ENCODE data around the gene LMOD2. TPM values are rescaled to one million over a fixed set of nuclear protein-coding genes. Genes with fewer than 3 reads are reported as not detected.

The LMOD2 gene
- total RNA-seq, 1 experiment from 2014 or later, result not detected

GRCh38 chr7:123622660-123623386 is 32.8 kb upstream of the LMOD2 start:
- no peak for TF ChIP-seq REST (IDR thresholded peaks at IDR 0.05; ENCODE audit: low read depth)
- TF ChIP-seq CBX3 (IDR thresholded peaks at IDR 0.05; ENCODE audit: low read depth), result no peak
- TF ChIP-seq JUND (IDR thresholded peaks at IDR 0.05), result no peak
- Histone ChIP-seq H3K9me2 (ENCODE audit: insufficient read depth) (peaks cover 3% of the 10 kb centered on the region; the same call in 1 of the 2 replicates), H3K9ac (ENCODE audit: low read length) (no peak overlapping the region), H3K27ac (ENCODE audit: low read depth, low read length) (no peak overlapping the region), H3K9me3 (ENCODE audit: control insufficient read depth in 1 of 2, insufficient read depth in 1 of 2, low read depth in 1 of 2, low read length in 2 of 2) (no peaks in the 10 kb centered on the region), H4K20me1 (ENCODE audit: insufficient read depth) (no peaks in the 10 kb centered on the region), H3K4me2 (ENCODE audit: low read length) (no peak overlapping the region), H3K79me2 (ENCODE audit: insufficient read depth, low read length) (no peaks in the 10 kb centered on the region), H2AFZ (ENCODE audit: low read depth, low read length, poor library complexity, severe bottlenecking) (no peak overlapping the region), H3K4me1 (ENCODE audit: control insufficient read depth in 1 of 2, insufficient read depth in 2 of 2, low read length in 2 of 2) (no peaks in the 10 kb centered on the region), H3K27me3 (ENCODE audit: insufficient read depth, low read length) (no peaks in the 10 kb centered on the region), H3K4me3 (replicated peaks in 1 of 2; ENCODE audit: low read depth in 1 of 2, low read length in 2 of 2) (no peak overlapping the region), H3K36me3 (ENCODE audit: control insufficient read depth in 1 of 2, insufficient read depth in 2 of 2, low read length in 2 of 2) (no peaks in the 10 kb centered on the region)
- ChIA-PET RAD21 (ENCODE audit: low non-redundant PET in 1 of 2, low total read pairs in 2 of 2, uncharacterized antibody in 2 of 2, unreplicated experiment in 2 of 2) (no interaction called here), CTCF (interaction anchor here (0.8 kb wide), 1 partner anchor 129 kb away, joined by 3 read pairs; no protein-coding TSS in a partner anchor), POLR2A (no interaction called here)
- intact Hi-C loops (cut with micrococcal nuclease), result no loop called here
- ATAC-seq (no peak), DNase-seq (ENCODE audit: low read depth, low spot score) (no peak)
- BruUV-seq (replicated peaks), result no TSS peak

GRCh38 chr7:123624527-123625183 is 31.0 kb upstream of the LMOD2 start:
- BruUV-seq (replicated peaks), result no TSS peak
- DNase-seq (ENCODE audit: low read depth, low spot score) (no peak), ATAC-seq (peak; percentile 85)
- CTCF ChIA-PET, result interaction anchor here (0.8 to 1.9 kb wide), 7 partner anchors 10 to 248 kb away, joined by 3 to 10 read pairs (median 6); no protein-coding TSS in a partner anchor
- Histone ChIP-seq H3K4me3 (replicated peaks in 1 of 2; ENCODE audit: low read depth in 1 of 2, low read length in 2 of 2) (no peak overlapping the region), H3K4me2 (ENCODE audit: low read length) (no peak overlapping the region), H3K9me3 (ENCODE audit: control insufficient read depth in 1 of 2, insufficient read depth in 1 of 2, low read depth in 1 of 2, low read length in 2 of 2) (no peaks in the 10 kb centered on the region), H3K4me1 (ENCODE audit: control insufficient read depth in 1 of 2, insufficient read depth in 2 of 2, low read length in 2 of 2) (no peaks in the 10 kb centered on the region), H3K36me3 (ENCODE audit: control insufficient read depth in 1 of 2, insufficient read depth in 2 of 2, low read length in 2 of 2) (no peaks in the 10 kb centered on the region), H3K27me3 (ENCODE audit: insufficient read depth, low read length) (no peaks in the 10 kb centered on the region), H3K9me2 (ENCODE audit: insufficient read depth) (peaks cover 3% of the 10 kb centered on the region; the same call in 1 of the 2 replicates), H3K9ac (ENCODE audit: low read length) (no peak overlapping the region), H3K79me2 (ENCODE audit: insufficient read depth, low read length) (no peaks in the 10 kb centered on the region), H2AFZ (ENCODE audit: low read depth, low read length, poor library complexity, severe bottlenecking) (peak overlapping the region; percentile 70), H4K20me1 (ENCODE audit: insufficient read depth) (no peaks in the 10 kb centered on the region), H3K27ac (ENCODE audit: low read depth, low read length) (no peak overlapping the region)
- intact Hi-C loops (cut with micrococcal nuclease), result no loop called here
- POLR2A ChIA-PET, result no interaction called here
- RAD21 ChIA-PET (ENCODE audit: low non-redundant PET in 1 of 2, low total read pairs in 2 of 2, uncharacterized antibody in 2 of 2, unreplicated experiment in 2 of 2), result no interaction called here
- TF ChIP-seq POLR2AphosphoS5 (IDR thresholded peaks at IDR 0.05; ENCODE audit: low read depth, low read length) (no peak), EZH2phosphoT487 (IDR thresholded peaks at IDR 0.05; ENCODE audit: borderline replicate concordance) (no peak), RAD21 (IDR thresholded peaks at IDR 0.05; ENCODE audit: low read depth) (0 out of 2 replicates have a peak, but pooled peaks have one; percentile 11), SP1 (IDR thresholded peaks at IDR 0.05; ENCODE audit: low read depth) (no peak), CBX3 (IDR thresholded peaks at IDR 0.05; ENCODE audit: low read depth) (peak; percentile 66; the same call in 1 of the 2 replicates), TCF7L2 (IDR thresholded peaks at IDR 0.05; ENCODE audit: borderline replicate concordance, extremely low read depth, insufficient read depth, insufficient read length) (no peak), YY1 (IDR thresholded peaks at IDR 0.05; ENCODE audit: extremely low read depth, insufficient replicate concordance, low read depth, low read length) (peak; percentile 78), SRF (IDR thresholded peaks at IDR 0.05; ENCODE audit: low read depth) (no peak), POLR2A (IDR thresholded peaks at IDR 0.05; ENCODE audit: borderline replicate concordance, extremely low read depth, insufficient read depth, insufficient read length) (no peak), EZH2 (IDR thresholded peaks at IDR 0.05) (no peak), FOSL1 (IDR thresholded peaks at IDR 0.05; ENCODE audit: low read depth) (no peak)

Data from HCT116 (cell line).